Measurements from ENCODE around the gene CHD5. TPM values are rescaled to one million over a fixed set of nuclear protein-coding genes. Genes with fewer than 3 reads are reported as not detected.

Gene CHD5
- total and polyA plus RNA-seq, 2 of the 13 experiments (the other 11 are each of a cell fraction or from before 2014, with no cell fraction given) = 0.02 to 0.21 TPM

DNA sequence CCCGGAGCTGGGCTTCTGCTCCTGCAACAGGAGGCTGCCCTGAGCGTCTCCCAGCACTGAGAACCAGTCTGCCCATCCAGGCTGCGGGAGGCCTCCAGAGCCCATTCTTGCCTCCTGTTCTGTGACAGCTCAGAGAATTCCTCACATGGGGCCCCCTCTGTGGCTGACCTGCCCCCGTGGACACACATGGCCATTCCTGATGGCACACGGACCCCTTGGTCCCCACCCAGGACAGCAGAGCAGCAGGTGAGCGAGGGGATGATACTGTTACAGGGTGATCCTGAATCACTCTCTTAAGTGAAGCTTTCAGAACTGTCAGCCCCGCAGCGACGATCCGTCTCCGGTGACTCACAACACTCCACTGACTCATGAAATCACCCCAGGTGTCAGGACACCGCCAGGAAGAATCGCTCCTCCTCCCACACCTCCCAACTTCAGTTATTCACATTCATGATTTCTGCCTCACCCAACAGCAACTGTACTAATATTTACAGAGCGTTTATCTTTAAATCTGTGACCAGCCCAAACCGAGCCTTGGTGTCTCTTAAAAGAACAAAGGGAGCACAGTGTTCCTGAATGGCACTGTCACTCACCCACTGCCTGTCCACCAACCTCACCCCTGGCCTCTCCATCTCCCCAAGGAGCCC, 22.5 kb downstream of the CHD5 start (continued):
- no peak for TF ChIP-seq ZSCAN30 (CRISPR knock-in tag; IDR thresholded peaks at IDR 0.05)
- no peak for TF ChIP-seq ZFP82 (CRISPR knock-in tag; IDR thresholded peaks at IDR 0.05; ENCODE audit: borderline replicate concordance)
- no peak for TF ChIP-seq ZNF674 (CRISPR knock-in tag; IDR thresholded peaks at IDR 0.05; ENCODE audit: low read depth)
- TF ChIP-seq SAP130 (CRISPR knock-in tag; IDR thresholded peaks at IDR 0.05; ENCODE audit: low read depth) = peak; percentile 49; the same call in 1 of the 2 replicates
- peak; percentile 33; the same call in 1 of the 2 replicates for TF ChIP-seq NCOA2 (CRISPR knock-in tag; IDR thresholded peaks at IDR 0.05)
- no peak for TF ChIP-seq JUND (CRISPR knock-in tag; IDR thresholded peaks at IDR 0.05)
- peak; percentile 49; the same call in 1 of the 2 replicates for TF ChIP-seq HMG20B (CRISPR knock-in tag; conservative IDR thresholded peaks at IDR 0.05)
- peak; percentile 87 for TF ChIP-seq SP5 (CRISPR knock-in tag; IDR thresholded peaks at IDR 0.05; ENCODE audit: borderline replicate concordance, low read depth)
- TF ChIP-seq TBX2 (CRISPR knock-in tag; IDR thresholded peaks at IDR 0.05; ENCODE audit: borderline replicate concordance) = peak; percentile 95
- TF ChIP-seq FOXA3 (CRISPR knock-in tag; IDR thresholded peaks at IDR 0.05) = no peak
- TF ChIP-seq, protein P1, sequence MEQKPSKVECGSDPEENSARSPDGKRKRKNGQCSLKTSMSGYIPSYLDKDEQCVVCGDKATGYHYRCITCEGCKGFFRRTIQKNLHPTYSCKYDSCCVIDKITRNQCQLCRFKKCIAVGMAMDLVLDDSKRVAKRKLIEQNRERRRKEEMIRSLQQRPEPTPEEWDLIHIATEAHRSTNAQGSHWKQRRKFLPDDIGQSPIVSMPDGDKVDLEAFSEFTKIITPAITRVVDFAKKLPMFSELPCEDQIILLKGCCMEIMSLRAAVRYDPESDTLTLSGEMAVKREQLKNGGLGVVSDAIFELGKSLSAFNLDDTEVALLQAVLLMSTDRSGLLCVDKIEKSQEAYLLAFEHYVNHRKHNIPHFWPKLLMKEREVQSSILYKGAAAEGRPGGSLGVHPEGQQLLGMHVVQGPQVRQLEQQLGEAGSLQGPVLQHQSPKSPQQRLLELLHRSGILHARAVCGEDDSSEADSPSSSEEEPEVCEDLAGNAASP (CRISPR knock-in tag; IDR thresholded peaks at IDR 0.05; ENCODE audit: borderline replicate concordance) = peak; percentile 39; the same call in 1 of the 2 replicates
- no peak for TF ChIP-seq ZSCAN20 (CRISPR knock-in tag; IDR thresholded peaks at IDR 0.05; ENCODE audit: borderline replicate concordance)
- peak; percentile 71; the same call in 1 of the 2 replicates for TF ChIP-seq RERE (CRISPR knock-in tag; IDR thresholded peaks at IDR 0.05; ENCODE audit: low read depth)
- TF ChIP-seq ARID5B (CRISPR knock-in tag; IDR thresholded peaks at IDR 0.05) = peak; percentile 42; the same call in 1 of the 2 replicates

Data from HepG2 (cell line).